Panc1 (cell line): ENCODE results near the gene RPS14. TPM values are rescaled to one million over a fixed set of nuclear protein-coding genes. Genes with fewer than 3 reads are reported as not detected.

Source experiments
- ATAC-seq: fragments of 200-7000 bp; cut with Tn5 transposase; 2 replicates; pipeline ENCODE4 v1.9.1; 2020; ENCODE audit warnings: mild to moderate bottlenecking, moderate library complexity
- BruUV-seq: library from RNA; stranded (reverse); fragments of 400-500 nt; replicated peaks from 2 replicates; lab custom pipeline; 2021; lab: Mats Ljungman, UMichigan
- CTCF ChIA-PET: fragments of 300-600 bp; sonication (Branson Sonifier 250); formaldehyde crosslinking; loops from one replicate; lab custom pipeline; 2022; ENCODE audit warnings: antibody characterized with exemption; lab: Charles Lee
- POLR2A ChIA-PET: fragments of 300-600 bp; sonication (Branson Sonifier 250); formaldehyde crosslinking; loops from one replicate; lab custom pipeline; 2022; ENCODE audit warnings: antibody characterized with exemption; lab: Charles Lee
- DNase-seq: peaks from one replicate; pipeline ENCODE4 v3.0.0-alpha.2; 2010; ENCODE audit warnings: low read depth, low spot score
- H3K27ac ChIP-seq: 2 replicates; pipeline ENCODE4 v1.5.1; 2011; ENCODE audit warnings: mild to moderate bottlenecking, low read length, inconsistent platforms
- H3K27me3 ChIP-seq: fragments of 200-500 bp; sonication (Bioruptor generic); 2 replicates; pipeline ENCODE4 v1.6.0; 2014; ENCODE audit warnings: low read length, inconsistent platforms; ENCODE audit not compliant: control insufficient read depth, insufficient read depth
- H3K36me3 ChIP-seq: fragments of 200-500 bp; sonication (Bioruptor generic); 2 replicates; pipeline ENCODE4 v1.5.1; 2014; ENCODE audit warnings: inconsistent platforms, mild to moderate bottlenecking, low read length, moderate library complexity; ENCODE audit not compliant: control insufficient read depth, insufficient read depth
- H3K4me1 ChIP-seq: 2 replicates; pipeline ENCODE4 v1.5.1; 2011; ENCODE audit warnings: inconsistent platforms, mild to moderate bottlenecking, low read length, moderate library complexity; ENCODE audit not compliant: control insufficient read depth, insufficient read depth
- H3K4me3 ChIP-seq, 2 experiments: 2 replicates each; pipeline ENCODE4 v1.5.1; 2011 to 2012; ENCODE audit warnings: low read depth in 2 of 2, low read length in 2 of 2, mild to moderate bottlenecking in 2 of 2, inconsistent platforms in 1 of 2, moderate library complexity in 1 of 2
- H3K9me3 ChIP-seq: fragments of 200-500 bp; sonication (Bioruptor generic); 2 replicates; pipeline ENCODE4 v1.5.1; 2014; ENCODE audit warnings: low read depth, mild to moderate bottlenecking, inconsistent platforms, low read length, moderate library complexity; ENCODE audit not compliant: control insufficient read depth, insufficient read depth
- POLR2AphosphoS5 ChIP-seq: IDR thresholded peaks from 2 replicates; pipeline ENCODE4 v1.6.1; 2012; ENCODE audit warnings: mild to moderate bottlenecking, low read depth, low read length, moderate library complexity
- SIN3A ChIP-seq: IDR thresholded peaks from 2 replicates; pipeline ENCODE4 v1.6.1; 2012; ENCODE audit warnings: low read depth, mild to moderate bottlenecking, low read length, moderate library complexity, borderline replicate concordance; ENCODE audit not compliant: insufficient read depth
- TCF7L2 ChIP-seq: IDR thresholded peaks from 2 replicates; pipeline ENCODE4 v1.6.1; 2011; ENCODE audit warnings: mild to moderate bottlenecking, low read depth, low read length, inconsistent platforms
- in situ Hi-C: cut with HindIII; loops from 2 replicates; pipeline ENCODE4 v1.10.0; 2016; ENCODE audit warnings: low sequenced_read_pairs, low pct_unique_long_range_greater_than_20kb
- intact Hi-C: fragments of 100-400 bp; cut with micrococcal nuclease; formaldehyde crosslinking; loops from one replicate; pipeline ENCODE4 v1.10.0; 2022; ENCODE audit not compliant: unreplicated experiment
- total RNA-seq: library from RNA; stranded (reverse); gene quantifications from one replicate; pipeline ENCODE4 v1.2.1, GENCODE V29; 2021; ENCODE audit not compliant: unreplicated experiment
- TF ChIP-seq, protein P1 (sequence below): fragments of 450-650 bp; IDR thresholded peaks from 2 replicates; pipeline ENCODE4 v1.5.1; 2017; ENCODE audit warnings: mild to moderate bottlenecking
- TF ChIP-seq, protein P2 (sequence below), 2 experiments: IDR thresholded peaks; 2 replicates each; pipeline ENCODE4 v1.6.1; 2011 to 2012; ENCODE audit warnings: low read depth in 2 of 2, control low read depth in 1 of 2, low read length in 1 of 2, mild to moderate bottlenecking in 1 of 2, moderate library complexity in 1 of 2; ENCODE audit not compliant: insufficient read depth in 1 of 2

RPS14 gene
- total RNA-seq, 1 experiment from 2014 or later: 1,959 TPM

DNA sequence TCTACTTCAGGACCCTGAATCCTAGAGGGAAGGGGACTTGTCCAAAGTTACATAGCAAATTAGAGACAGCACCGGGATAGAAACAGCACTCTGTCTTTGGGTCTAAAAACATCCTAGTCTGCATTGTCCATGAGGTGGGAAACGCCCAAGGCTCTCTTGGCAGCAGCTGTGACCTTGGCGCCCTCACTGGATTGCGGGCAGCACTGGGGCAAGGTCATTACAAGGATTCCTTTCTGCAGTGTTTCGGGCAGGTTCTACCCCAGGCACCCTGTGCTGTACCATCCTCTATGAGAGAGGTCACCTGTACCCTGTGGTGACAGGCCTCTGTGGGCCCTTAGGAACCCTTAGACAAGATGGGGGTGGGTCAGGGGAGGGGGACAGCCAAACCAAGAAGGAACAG is 45.4 kb downstream of the RPS14 start:
- H3K9me3 ChIP-seq: no peaks in the 10 kb centered on the region
- ChIA-PET CTCF (no interaction called here), POLR2A (no interaction called here)
- H3K36me3 ChIP-seq: no peaks in the 10 kb centered on the region
- in situ Hi-C loops: no loop called here
- no peak overlapping the region for H3K27ac ChIP-seq
- no peak overlapping the region for H3K4me3 ChIP-seq
- H3K4me1 ChIP-seq: no peaks in the 10 kb centered on the region
- ATAC-seq: no peak
- BruUV-seq: no TSS peak
- TF ChIP-seq SIN3A (no peak), POLR2AphosphoS5 (no peak), TCF7L2 (no peak)
- TF ChIP-seq, protein P1, sequence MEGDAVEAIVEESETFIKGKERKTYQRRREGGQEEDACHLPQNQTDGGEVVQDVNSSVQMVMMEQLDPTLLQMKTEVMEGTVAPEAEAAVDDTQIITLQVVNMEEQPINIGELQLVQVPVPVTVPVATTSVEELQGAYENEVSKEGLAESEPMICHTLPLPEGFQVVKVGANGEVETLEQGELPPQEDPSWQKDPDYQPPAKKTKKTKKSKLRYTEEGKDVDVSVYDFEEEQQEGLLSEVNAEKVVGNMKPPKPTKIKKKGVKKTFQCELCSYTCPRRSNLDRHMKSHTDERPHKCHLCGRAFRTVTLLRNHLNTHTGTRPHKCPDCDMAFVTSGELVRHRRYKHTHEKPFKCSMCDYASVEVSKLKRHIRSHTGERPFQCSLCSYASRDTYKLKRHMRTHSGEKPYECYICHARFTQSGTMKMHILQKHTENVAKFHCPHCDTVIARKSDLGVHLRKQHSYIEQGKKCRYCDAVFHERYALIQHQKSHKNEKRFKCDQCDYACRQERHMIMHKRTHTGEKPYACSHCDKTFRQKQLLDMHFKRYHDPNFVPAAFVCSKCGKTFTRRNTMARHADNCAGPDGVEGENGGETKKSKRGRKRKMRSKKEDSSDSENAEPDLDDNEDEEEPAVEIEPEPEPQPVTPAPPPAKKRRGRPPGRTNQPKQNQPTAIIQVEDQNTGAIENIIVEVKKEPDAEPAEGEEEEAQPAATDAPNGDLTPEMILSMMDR: no peak
- TF ChIP-seq, protein P2, sequence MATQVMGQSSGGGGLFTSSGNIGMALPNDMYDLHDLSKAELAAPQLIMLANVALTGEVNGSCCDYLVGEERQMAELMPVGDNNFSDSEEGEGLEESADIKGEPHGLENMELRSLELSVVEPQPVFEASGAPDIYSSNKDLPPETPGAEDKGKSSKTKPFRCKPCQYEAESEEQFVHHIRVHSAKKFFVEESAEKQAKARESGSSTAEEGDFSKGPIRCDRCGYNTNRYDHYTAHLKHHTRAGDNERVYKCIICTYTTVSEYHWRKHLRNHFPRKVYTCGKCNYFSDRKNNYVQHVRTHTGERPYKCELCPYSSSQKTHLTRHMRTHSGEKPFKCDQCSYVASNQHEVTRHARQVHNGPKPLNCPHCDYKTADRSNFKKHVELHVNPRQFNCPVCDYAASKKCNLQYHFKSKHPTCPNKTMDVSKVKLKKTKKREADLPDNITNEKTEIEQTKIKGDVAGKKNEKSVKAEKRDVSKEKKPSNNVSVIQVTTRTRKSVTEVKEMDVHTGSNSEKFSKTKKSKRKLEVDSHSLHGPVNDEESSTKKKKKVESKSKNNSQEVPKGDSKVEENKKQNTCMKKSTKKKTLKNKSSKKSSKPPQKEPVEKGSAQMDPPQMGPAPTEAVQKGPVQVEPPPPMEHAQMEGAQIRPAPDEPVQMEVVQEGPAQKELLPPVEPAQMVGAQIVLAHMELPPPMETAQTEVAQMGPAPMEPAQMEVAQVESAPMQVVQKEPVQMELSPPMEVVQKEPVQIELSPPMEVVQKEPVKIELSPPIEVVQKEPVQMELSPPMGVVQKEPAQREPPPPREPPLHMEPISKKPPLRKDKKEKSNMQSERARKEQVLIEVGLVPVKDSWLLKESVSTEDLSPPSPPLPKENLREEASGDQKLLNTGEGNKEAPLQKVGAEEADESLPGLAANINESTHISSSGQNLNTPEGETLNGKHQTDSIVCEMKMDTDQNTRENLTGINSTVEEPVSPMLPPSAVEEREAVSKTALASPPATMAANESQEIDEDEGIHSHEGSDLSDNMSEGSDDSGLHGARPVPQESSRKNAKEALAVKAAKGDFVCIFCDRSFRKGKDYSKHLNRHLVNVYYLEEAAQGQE (IDR thresholded peaks at IDR 0.05; ENCODE audit: insufficient read depth in 1 of 2, low read depth in 2 of 2, low read length in 1 of 2): no peak
- no peaks in the 10 kb centered on the region for H3K27me3 ChIP-seq
- intact Hi-C loops: no loop called here
- no peak for DNase-seq

DNA sequence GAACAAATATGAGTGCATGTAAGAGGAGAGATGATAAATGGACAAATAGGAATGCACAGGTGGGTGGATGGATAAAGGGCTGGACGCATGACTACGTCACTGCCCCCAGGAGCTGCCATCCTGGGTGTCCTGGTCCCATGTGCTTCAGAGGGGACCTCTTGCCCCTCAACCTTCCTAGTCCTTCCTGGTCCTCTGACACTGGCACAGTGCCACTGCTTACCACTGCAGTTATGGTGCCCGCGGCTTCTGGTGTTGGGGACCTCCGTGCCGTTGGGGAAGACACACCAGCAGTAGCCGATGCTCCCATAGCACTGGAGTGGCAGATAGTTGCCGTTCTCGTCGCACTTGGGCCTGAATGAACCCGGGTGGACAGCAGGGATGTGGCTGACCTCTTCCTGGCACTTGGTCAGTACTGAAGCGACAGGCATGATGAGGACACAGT is 46.6 kb downstream of the RPS14 start:
- H3K4me3 ChIP-seq: no peak overlapping the region
- H3K9me3 ChIP-seq: no peaks in the 10 kb centered on the region
- intact Hi-C loops (no loop called here), in situ Hi-C loops (no loop called here)
- H3K27me3 ChIP-seq: no peaks in the 10 kb centered on the region
- no peaks in the 10 kb centered on the region for H3K36me3 ChIP-seq
- no peak for TF ChIP-seq POLR2AphosphoS5
- TF ChIP-seq, protein P2 (IDR thresholded peaks at IDR 0.05; ENCODE audit: insufficient read depth in 1 of 2, low read depth in 2 of 2, low read length in 1 of 2): no peak
- no peak for TF ChIP-seq TCF7L2
- TF ChIP-seq SIN3A: no peak
- no peaks in the 10 kb centered on the region for H3K4me1 ChIP-seq
- CTCF ChIA-PET: no interaction called here
- H3K27ac ChIP-seq: no peak overlapping the region
- POLR2A ChIA-PET: no interaction called here
- no peak for ATAC-seq
- DNase-seq: no peak
- TSS peak; percentile 54 for BruUV-seq
